Activated gamma-delta T cell treated with anti-CD3 and anti-CD28 coated beads, Interleukin-2, amount 50 U/mL, for 16 hours (primary cell): ENCODE data around the gene ADGRG4.
"Not testable (repeated sequence)": the region's sequence is repeated elsewhere in the genome, so short reads cannot be mapped to it uniquely, and the experiment has no call there.

ENCODE experiments used
- DNase-seq: peaks from one replicate; pipeline ENCODE4 v3.0.0-alpha.2; 2020; ENCODE audit warnings: low read depth

ADGRG4 gene

GRCh38 chrX:136300721-136301120, at the start of gene ADGRG4:
Gene ADGRG4 (plus strand): TSS chrX:136300963. CDS start chrX:136308778, 7,815 bp downstream.
- not testable (repeated sequence) for DNase-seq

GRCh38 chrX:136251041-136251991, 49.4 kb upstream of the ADGRG4 start, which contains the start of gene MAP7D3:
Gene MAP7D3 (minus strand): TSS chrX:136251400. CDS start chrX:136251358, 42 bp downstream.
- DNase-seq, result peak; percentile 42

- DNase-seq, result no peak
Measured at GRCh38 chrX:136255541-136255940, 45.2 kb upstream of the ADGRG4 start.

GRCh38 chrX:136256026-136256425, 44.7 kb upstream of the ADGRG4 start:
- DNase-seq, result no peak

- no peak for DNase-seq
Measured at GRCh38 chrX:136258951-136259350, 41.8 kb upstream of the ADGRG4 start.

GRCh38 chrX:136259543-136259942, 41.2 kb upstream of the ADGRG4 start:
- DNase-seq, result no peak

- no peak for DNase-seq
Measured at GRCh38 chrX:136260776-136261175, 40.0 kb upstream of the ADGRG4 start.

GRCh38 chrX:136261321-136261720, 39.4 kb upstream of the ADGRG4 start:
- no peak for DNase-seq

- DNase-seq, result no peak
Measured at GRCh38 chrX:136262243-136262642, 38.5 kb upstream of the ADGRG4 start.

- no peak for DNase-seq
Measured at GRCh38 chrX:136262812-136263315, 37.9 kb upstream of the ADGRG4 start.

GRCh38 chrX:136266828-136267227, 33.9 kb upstream of the ADGRG4 start:
- no peak for DNase-seq

GRCh38 chrX:136268051-136269048, 32.4 kb upstream of the ADGRG4 start:
- peak; percentile 31 for DNase-seq

- no peak for DNase-seq
Measured at GRCh38 chrX:136269921-136270320, 30.8 kb upstream of the ADGRG4 start.

- DNase-seq, result no peak
Measured at GRCh38 chrX:136271300-136271699, 29.5 kb upstream of the ADGRG4 start.

- DNase-seq, result no peak
Measured at GRCh38 chrX:136272325-136272724, 28.4 kb upstream of the ADGRG4 start.

- DNase-seq, result no peak
Measured at GRCh38 chrX:136273986-136274385, 26.8 kb upstream of the ADGRG4 start.

GRCh38 chrX:136275553-136275952, 25.2 kb upstream of the ADGRG4 start:
- no peak for DNase-seq

- not testable (repeated sequence) for DNase-seq
Measured at GRCh38 chrX:136286375-136286774, 14.4 kb upstream of the ADGRG4 start.

GRCh38 chrX:136291824-136292223, 8.9 kb upstream of the ADGRG4 start:
- no peak for DNase-seq

- DNase-seq, result no peak
Measured at GRCh38 chrX:136292656-136293055, 8.1 kb upstream of the ADGRG4 start.

- DNase-seq, result no peak
Measured at GRCh38 chrX:136295380-136295779, 5.4 kb upstream of the ADGRG4 start.

- no peak for DNase-seq
Measured at GRCh38 chrX:136303041-136303440, 2.3 kb downstream of the ADGRG4 start.
